CD8-positive, alpha-beta memory T cell (primary cell): Measurements from ENCODE around the gene C1QA. TPM values are rescaled to one million over a fixed set of nuclear protein-coding genes. Genes with fewer than 3 reads are reported as not detected.

Source experiments
- CTCF ChIA-PET: fragments of 350-600 bp; sonication (Branson Sonifier 250); formaldehyde crosslinking; loops from one replicate; lab custom pipeline; 2021; ENCODE audit warnings: antibody characterized with exemption; lab: Charles Lee
- POLR2A ChIA-PET: fragments of 350-600 bp; sonication (Branson Sonifier 250); formaldehyde crosslinking; loops from one replicate; lab custom pipeline; 2021; ENCODE audit warnings: antibody characterized with exemption; lab: Charles Lee
- DNase-seq, 5 donors: peaks; one replicate each; pipeline versions ENCODE4 v3.0.0 to v3.0.0-alpha.2; 2020 to 2022; ENCODE audit warnings: mixed read lengths in 1 of 5
- H3K27ac ChIP-seq: one replicate; pipeline ENCODE4 v1.7.0; 2013; ENCODE audit warnings: low read depth, mild to moderate bottlenecking, low read length, moderate library complexity
- H3K27me3 ChIP-seq: 2 replicates; pipeline ENCODE4 v1.7.0; 2013; ENCODE audit warnings: low read length, mild to moderate bottlenecking; ENCODE audit not compliant: insufficient read depth, poor library complexity, severe bottlenecking
- H3K36me3 ChIP-seq: 2 replicates; pipeline ENCODE4 v1.7.0; 2013; ENCODE audit warnings: mild to moderate bottlenecking, low read length, moderate library complexity; ENCODE audit not compliant: insufficient read depth
- H3K4me1 ChIP-seq: 2 replicates; pipeline ENCODE4 v1.7.0; 2013; ENCODE audit warnings: mild to moderate bottlenecking, low read length, moderate library complexity; ENCODE audit not compliant: insufficient read depth
- H3K4me3 ChIP-seq: 2 replicates; pipeline ENCODE4 v1.7.0; 2013; ENCODE audit warnings: mild to moderate bottlenecking, low read length
- H3K9me3 ChIP-seq: 2 replicates; pipeline ENCODE4 v1.7.0; 2013; ENCODE audit warnings: mild to moderate bottlenecking, low read length
- H3K27ac Mint-ChIP-seq, 8 donors: one replicate each; pipeline ENCODE4 v1.8.0; 2020 to 2021; ENCODE audit warnings: mixed read lengths in 8 of 8, mild to moderate bottlenecking in 6 of 8, inconsistent platforms in 3 of 8, moderate library complexity in 3 of 8
- H3K27me3 Mint-ChIP-seq, 2 donors: one replicate each; pipeline ENCODE4 v1.8.0; 2020 to 2021; ENCODE audit warnings: mixed read lengths in 2 of 2, mild to moderate bottlenecking in 1 of 2, moderate library complexity in 1 of 2
- H3K36me3 Mint-ChIP-seq, 3 donors: one replicate each; pipeline ENCODE4 v1.8.0; 2020 to 2021; ENCODE audit warnings: mixed read lengths in 3 of 3, inconsistent platforms in 1 of 3, mild to moderate bottlenecking in 1 of 3
- H3K4me1 Mint-ChIP-seq, 3 donors: one replicate each; pipeline ENCODE4 v1.8.0; 2020 to 2021; ENCODE audit warnings: mixed read lengths in 3 of 3, inconsistent platforms in 1 of 3, mild to moderate bottlenecking in 1 of 3
- H3K4me3 Mint-ChIP-seq, 7 donors: one replicate each; pipeline ENCODE4 v1.8.0; 2020 to 2021; ENCODE audit warnings: mixed read lengths in 7 of 7, mild to moderate bottlenecking in 6 of 7, moderate library complexity in 4 of 7, inconsistent platforms in 2 of 7
- H3K9me3 Mint-ChIP-seq, 5 donors: one replicate each; pipeline ENCODE4 v1.8.0; 2020 to 2022; ENCODE audit warnings: mixed read lengths in 5 of 5, mild to moderate bottlenecking in 3 of 5, moderate library complexity in 2 of 5, inconsistent platforms in 1 of 5
- polyA plus RNA-seq: library from polyadenylated mRNA; unstranded; fragments of 300-500 nt; fragmentation: Illumina TruSeq; gene quantifications from one replicate; pipeline ENCODE4 v1.2.3, GENCODE V29; 2021
- total RNA-seq, 2 experiments: library from RNA; stranded (reverse); gene quantifications; one replicate each; pipeline ENCODE4 v1.2.3, GENCODE V29; 2021

The C1QA gene
- total and polyA plus RNA-seq, 3 experiments from 2014 or later, result 0.22 to 0.53 TPM; not detected in 1

GRCh38 chr1:22688466-22688865, 52.0 kb downstream of the C1QA start:
- Histone ChIP-seq H3K27ac (no peak overlapping the region), H3K9me3 (no peaks in the 10 kb centered on the region), H3K36me3 (no peaks in the 10 kb centered on the region), H3K4me3 (no peak overlapping the region), H3K4me1 (no peaks in the 10 kb centered on the region), H3K27me3 (peaks cover 5% of the 10 kb centered on the region)
- POLR2A ChIA-PET, result no interaction called here
- Mint-ChIP-seq H3K27me3 (peaks cover 13 to 43% of the 10 kb centered on the region in 2 donors), H3K4me3 (no peak overlapping the region), H3K4me1 (no peaks in the 10 kb centered on the region), H3K27ac (no peak overlapping the region), H3K36me3 (no peaks in the 10 kb centered on the region), H3K9me3 (no peaks in the 10 kb centered on the region)
- no peak for DNase-seq
- CTCF ChIA-PET, result no interaction called here

Other genes starting within 250 kb of the C1QA start
- 10 to 100 TPM; 29.5 to 30.0 TPM for gene ZBTB40, start 184.8 kb upstream of the C1QA start, total RNA-seq
- 4.1 TPM for gene ZBTB40, start 184.8 kb upstream of the C1QA start, polyA plus RNA-seq
- not detected for gene EPHA8, start 73.1 kb upstream of the C1QA start, total RNA-seq
- gene EPHA8, start 73.1 kb upstream of the C1QA start, polyA plus RNA-seq, result not detected
- gene C1QC, start 7.0 kb downstream of the C1QA start, total RNA-seq, result 1 to 10 TPM in 1 of 2 experiments, under 1 TPM in 1; 0.93 to 1.4 TPM
- not detected for gene C1QC, start 7.0 kb downstream of the C1QA start, polyA plus RNA-seq
- gene C1QB, start 16.6 kb downstream of the C1QA start, total RNA-seq, result under 1 TPM; 0.20 to 0.53 TPM
- gene C1QB, start 16.6 kb downstream of the C1QA start, polyA plus RNA-seq, result not detected
- gene EPHB2, start 74.2 kb downstream of the C1QA start, total RNA-seq, result under 1 TPM; 0.22 to 0.33 TPM
- gene EPHB2, start 74.2 kb downstream of the C1QA start, polyA plus RNA-seq, result not detected